Keratinocyte (primary cell): Measurements from ENCODE around the gene IFNGR1. TPM values are rescaled to one million over a fixed set of nuclear protein-coding genes. Genes with fewer than 3 reads are reported as not detected.

ENCODE experiments used
- DNase-seq: peaks from one replicate; pipeline ENCODE4 v3.0.0-alpha.2; 2011; ENCODE audit warnings: low read depth, missing footprints, low spot score
- FAIRE-seq: peaks from 2 replicates; lab custom pipeline; 2011; peaks lifted over from hg19 to GRCh38; lab: Jason Lieb, UNC
- H2AFZ ChIP-seq: 2 replicates; pipeline ENCODE4 v1.6.0; 2012; ENCODE audit warnings: low read length, control low read depth, inconsistent platforms; ENCODE audit not compliant: control insufficient read depth
- H3K27ac ChIP-seq: 2 replicates; pipeline ENCODE4 v1.5.1; 2011; ENCODE audit warnings: low read length; ENCODE audit not compliant: control insufficient read depth, insufficient read depth
- H3K27me3 ChIP-seq: 3 replicates; pipeline ENCODE4 v1.6.0; 2011; ENCODE audit warnings: low read length; ENCODE audit not compliant: control insufficient read depth, insufficient read depth; ENCODE audit errors: extremely low read depth
- H3K36me3 ChIP-seq, 2 experiments: 2 replicates in 1 of 2; 3 replicates in 1 of 2; pipeline ENCODE4 v1.5.1; 2011; ENCODE audit warnings: low read length in 2 of 2, mild to moderate bottlenecking in 1 of 2; ENCODE audit not compliant: control insufficient read depth in 2 of 2, insufficient read depth in 2 of 2; ENCODE audit errors: extremely low read depth in 1 of 2
- H3K4me1 ChIP-seq: 3 replicates; pipeline ENCODE4 v1.5.1; 2011; ENCODE audit warnings: low read length; ENCODE audit not compliant: control insufficient read depth, insufficient read depth; ENCODE audit errors: extremely low read depth
- H3K4me2 ChIP-seq: 3 replicates; pipeline ENCODE4 v1.6.0; 2011; ENCODE audit warnings: low read depth, low read length; ENCODE audit not compliant: control insufficient read depth, insufficient read depth; ENCODE audit errors: extremely low read depth
- H3K4me3 ChIP-seq, 3 experiments: fragments of 200-600 bp in 1 of 3; sonication (generic) in 1 of 3; 2 replicates in 2 of 3; 3 replicates in 1 of 3; pipeline ENCODE4 v1.5.1; 2011 to 2016; ENCODE audit warnings: low read length in 3 of 3, mild to moderate bottlenecking in 3 of 3, control low read depth in 2 of 3, inconsistent platforms in 1 of 3, low read depth in 1 of 3, mixed read lengths in 1 of 3, mixed run types in 1 of 3, moderate library complexity in 1 of 3; ENCODE audit not compliant: control insufficient read depth in 2 of 3, insufficient read depth in 2 of 3; ENCODE audit errors: extremely low read depth in 1 of 3
- H3K79me2 ChIP-seq: 2 replicates; pipeline ENCODE4 v1.6.0; 2012; ENCODE audit warnings: low read length; ENCODE audit not compliant: control insufficient read depth, insufficient read depth
- H3K9ac ChIP-seq: 3 replicates; pipeline ENCODE4 v1.6.0; 2011; ENCODE audit warnings: low read length; ENCODE audit not compliant: control insufficient read depth, insufficient read depth; ENCODE audit errors: extremely low read depth
- H3K9me1 ChIP-seq: 3 replicates; pipeline ENCODE4 v1.6.0; 2011; ENCODE audit warnings: low read length; ENCODE audit not compliant: control insufficient read depth, insufficient read depth; ENCODE audit errors: extremely low read depth
- H3K9me3 ChIP-seq: 2 replicates; pipeline ENCODE4 v1.5.1; 2012; ENCODE audit warnings: low read depth, low read length; ENCODE audit not compliant: control insufficient read depth
- H4K20me1 ChIP-seq: 3 replicates; pipeline ENCODE4 v1.6.0; 2011; ENCODE audit warnings: low read length; ENCODE audit not compliant: control insufficient read depth, insufficient read depth; ENCODE audit errors: extremely low read depth
- CTCF ChIP-seq, 3 experiments: IDR thresholded peaks in 1 of 3; conservative IDR thresholded peaks in 1 of 3; optimal IDR thresholded peaks in 1 of 3; 2 replicates in 2 of 3; 3 replicates in 1 of 3; pipeline versions ENCODE3 to v1.5.1; 2011; ENCODE audit warnings: low read length in 3 of 3, mild to moderate bottlenecking in 3 of 3, moderate library complexity in 2 of 3, control low read depth in 1 of 3, inconsistent platforms in 1 of 3; ENCODE audit not compliant: insufficient read depth in 2 of 3; ENCODE audit errors: extremely low read depth in 1 of 3
- EZH2 ChIP-seq: IDR thresholded peaks from one replicate; pipeline ENCODE4 v1.6.1; 2012; ENCODE audit warnings: inconsistent platforms, mild to moderate bottlenecking, low read length, moderate library complexity
- dilution Hi-C: fragments of 300-500 bp; cut with MboI; formaldehyde crosslinking; loops from one replicate; pipeline ENCODE4 v1.7.0; 2020; ENCODE audit warnings: low sequenced_read_pairs; ENCODE audit not compliant: extremely low pct_ligation_motif_present
- polyA plus RNA-seq, 5 experiments: library from polyadenylated mRNA; depleted of rRNA in 3 of 5; stranded (reverse) in 3 of 5; stranded (forward) in 1 of 5; unstranded in 1 of 5; fragments of >200 nt; gene quantifications; 1 replicate in 1 of 5; 2 replicates in 3 of 5; 3 replicates in 1 of 5; pipeline versions ENCODE4 v1.2.1 to v1.2.3, GENCODE V29; 2011 to 2012; ENCODE audit warnings: missing spikeins in 2 of 5, low read depth in 1 of 5, low replicate concordance in 1 of 5

The IFNGR1 gene
- polyA plus RNA-seq, 1 donor (not counting 4 experiments of a cell fraction or from before 2014, with no cell fraction given), result 109 TPM

DNA sequence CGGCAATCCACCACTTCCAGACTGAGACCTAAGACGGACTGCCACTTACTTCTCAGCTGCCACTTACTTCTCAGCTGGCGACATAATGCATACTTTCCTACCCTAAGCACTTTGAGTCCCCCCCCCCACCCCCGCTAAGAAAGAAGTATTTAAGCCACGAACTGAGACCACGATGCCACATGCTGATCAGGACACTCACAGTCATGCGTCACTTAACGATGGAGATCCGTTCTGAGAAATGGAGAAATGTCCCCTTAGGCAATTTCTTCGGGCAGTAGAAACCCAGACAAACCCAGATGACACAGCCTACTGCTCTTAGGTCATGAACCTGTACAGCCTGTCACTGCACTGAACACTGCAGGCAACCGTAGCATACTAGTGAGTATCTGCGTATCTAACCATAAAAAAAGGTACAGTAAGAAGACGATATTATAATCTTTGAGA lies 690 bp downstream of the IFNGR1 start:
- H3K4me3 ChIP-seq, result peak overlapping the region; percentile 75 to 94 (median 83)
- H3K9ac ChIP-seq, result peak overlapping the region; percentile 97
- H2AFZ ChIP-seq, result peak overlapping the region; percentile 92
- no peaks in the 10 kb centered on the region for H3K27me3 ChIP-seq
- no peaks in the 10 kb centered on the region for H4K20me1 ChIP-seq
- H3K27ac ChIP-seq, result peak overlapping the region; percentile 92
- dilution Hi-C loops, result no loop called here
- FAIRE-seq (peak; percentile 43), DNase-seq (peak; percentile 61)
- H3K4me2 ChIP-seq, result peak overlapping the region; percentile 99
- H3K4me1 ChIP-seq, result peaks cover 48% of the 10 kb centered on the region
- TF ChIP-seq EZH2, result no peak
- TF ChIP-seq CTCF (optimal IDR thresholded peaks at IDR 0.05 in 1 of 3, IDR thresholded peaks at IDR 0.05 in 1 of 3, conservative IDR thresholded peaks at IDR 0.05 in 1 of 3; ENCODE audit: extremely low read depth in 1 of 3, insufficient read depth in 2 of 3, low read length in 3 of 3), result no peak
- H3K36me3 ChIP-seq, result peaks cover 0 to 11% of the 10 kb centered on the region in 2 experiments
- no peaks in the 10 kb centered on the region for H3K9me1 ChIP-seq
- H3K9me3 ChIP-seq, result no peaks in the 10 kb centered on the region
- peaks cover 49% of the 10 kb centered on the region for H3K79me2 ChIP-seq

GRCh38 chr6:137217801-137218472 lies 1.2 kb downstream of the IFNGR1 start:
- dilution Hi-C loops, result no loop called here
- H3K4me1 ChIP-seq, result peaks cover 48% of the 10 kb centered on the region
- H3K4me2 ChIP-seq, result peak overlapping the region; percentile 99
- H3K4me3 ChIP-seq, result peak overlapping the region; percentile 75 to 94 (median 83)
- no peaks in the 10 kb centered on the region for H3K9me1 ChIP-seq
- TF ChIP-seq EZH2 (no peak), CTCF (optimal IDR thresholded peaks at IDR 0.05 in 1 of 3, IDR thresholded peaks at IDR 0.05 in 1 of 3, conservative IDR thresholded peaks at IDR 0.05 in 1 of 3; ENCODE audit: extremely low read depth in 1 of 3, insufficient read depth in 2 of 3, low read length in 3 of 3) (no peak)
- DNase-seq, result no peak
- H4K20me1 ChIP-seq, result no peaks in the 10 kb centered on the region
- H3K36me3 ChIP-seq, result peaks cover 0 to 11% of the 10 kb centered on the region in 2 experiments
- H2AFZ ChIP-seq, result no peak overlapping the region
- H3K79me2 ChIP-seq, result peaks cover 55% of the 10 kb centered on the region
- no peak for FAIRE-seq
- H3K9ac ChIP-seq, result peak overlapping the region; percentile 97
- no peaks in the 10 kb centered on the region for H3K9me3 ChIP-seq
- H3K27ac ChIP-seq, result peak overlapping the region; percentile 92
- H3K27me3 ChIP-seq, result no peaks in the 10 kb centered on the region
